WI38 (cell line): ENCODE data around the gene SCN9A.
"Not testable (repeated sequence)": the region's sequence is repeated elsewhere in the genome, so short reads cannot be mapped to it uniquely, and the experiment has no call there.

Experiments
- H3K4me3 ChIP-seq: 2 replicates; pipeline ENCODE4 v1.5.1; 2011; ENCODE audit warnings: low read depth, mild to moderate bottlenecking, control low read depth, low read length
- TF ChIP-seq, protein P1 (sequence below): IDR thresholded peaks from 2 replicates; pipeline ENCODE4 v1.5.1; 2012; ENCODE audit warnings: low read depth, mild to moderate bottlenecking, control low read depth, low read length

Gene SCN9A

DNA sequence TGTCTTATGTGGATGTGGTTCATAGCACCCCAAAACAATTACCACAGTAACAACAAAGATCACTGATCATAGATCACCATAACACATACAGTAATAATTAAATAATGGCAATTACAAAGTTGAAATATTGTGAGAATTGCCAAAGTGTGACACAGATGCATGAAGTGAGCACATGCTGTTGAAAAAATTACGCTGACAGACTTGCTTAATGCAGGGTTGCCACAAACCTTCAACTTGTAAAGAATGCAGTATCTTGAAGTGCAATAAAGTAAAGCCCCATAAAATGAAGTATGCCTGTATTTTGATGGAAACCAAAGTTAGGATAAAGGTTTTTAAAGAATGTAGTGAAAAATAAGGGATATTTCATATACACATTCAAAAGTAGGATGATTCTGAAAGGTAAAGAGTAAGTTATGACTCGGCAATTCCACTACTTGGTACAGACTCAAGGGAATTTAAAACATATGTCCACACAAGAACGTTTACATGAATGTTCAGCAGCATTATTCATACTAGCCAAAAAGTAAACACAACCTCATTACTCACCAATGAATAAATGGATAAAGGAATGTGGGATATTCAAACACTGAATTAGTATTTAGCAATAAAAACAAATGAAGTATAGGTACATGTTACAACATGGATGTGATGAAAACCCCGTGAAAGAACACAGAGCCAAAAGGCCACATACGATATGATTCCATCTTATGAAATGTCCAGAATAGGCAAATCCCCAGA is 61.6 kb downstream of the SCN9A start:
- TF ChIP-seq, protein P1, sequence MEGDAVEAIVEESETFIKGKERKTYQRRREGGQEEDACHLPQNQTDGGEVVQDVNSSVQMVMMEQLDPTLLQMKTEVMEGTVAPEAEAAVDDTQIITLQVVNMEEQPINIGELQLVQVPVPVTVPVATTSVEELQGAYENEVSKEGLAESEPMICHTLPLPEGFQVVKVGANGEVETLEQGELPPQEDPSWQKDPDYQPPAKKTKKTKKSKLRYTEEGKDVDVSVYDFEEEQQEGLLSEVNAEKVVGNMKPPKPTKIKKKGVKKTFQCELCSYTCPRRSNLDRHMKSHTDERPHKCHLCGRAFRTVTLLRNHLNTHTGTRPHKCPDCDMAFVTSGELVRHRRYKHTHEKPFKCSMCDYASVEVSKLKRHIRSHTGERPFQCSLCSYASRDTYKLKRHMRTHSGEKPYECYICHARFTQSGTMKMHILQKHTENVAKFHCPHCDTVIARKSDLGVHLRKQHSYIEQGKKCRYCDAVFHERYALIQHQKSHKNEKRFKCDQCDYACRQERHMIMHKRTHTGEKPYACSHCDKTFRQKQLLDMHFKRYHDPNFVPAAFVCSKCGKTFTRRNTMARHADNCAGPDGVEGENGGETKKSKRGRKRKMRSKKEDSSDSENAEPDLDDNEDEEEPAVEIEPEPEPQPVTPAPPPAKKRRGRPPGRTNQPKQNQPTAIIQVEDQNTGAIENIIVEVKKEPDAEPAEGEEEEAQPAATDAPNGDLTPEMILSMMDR, result no peak
- H3K4me3 ChIP-seq, result no peak overlapping the region

DNA sequence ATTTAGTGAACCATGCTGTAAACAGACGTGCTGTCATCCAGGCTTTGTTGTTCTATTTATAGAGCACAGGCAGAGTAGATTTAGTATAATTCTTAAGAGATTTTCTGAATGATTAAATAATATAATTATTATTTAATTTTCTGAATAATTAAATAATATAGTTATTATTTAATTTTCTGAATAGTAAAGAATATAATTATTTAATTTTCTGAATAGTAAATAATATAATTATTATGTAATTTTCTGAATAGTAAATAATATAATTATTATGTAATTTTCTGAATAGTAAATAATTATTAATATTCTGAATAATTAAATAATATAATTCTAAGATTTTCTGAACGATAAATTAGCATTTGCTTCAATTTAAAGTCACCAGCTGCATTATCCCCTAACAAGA is 62.9 kb downstream of the SCN9A start:
- H3K4me3 ChIP-seq, result not testable (repeated sequence)

DNA sequence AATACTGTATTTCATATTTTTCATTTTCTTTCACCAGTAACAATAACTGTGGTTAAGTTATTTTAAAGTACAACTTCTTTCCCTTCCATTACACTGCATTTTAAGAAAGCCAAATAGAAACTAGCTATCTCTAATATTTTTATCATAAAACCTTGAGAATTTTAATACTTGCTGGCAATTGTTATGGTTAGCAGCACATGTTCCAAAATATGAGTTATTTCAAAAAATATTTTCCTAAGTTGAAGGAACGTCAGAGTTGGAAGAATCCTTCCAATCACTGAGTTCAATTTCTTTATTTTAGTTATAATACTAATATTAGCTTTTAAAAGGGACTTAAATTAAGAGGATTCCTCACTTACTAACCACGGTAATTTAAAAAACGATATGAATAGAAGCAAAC is 68.4 kb downstream of the SCN9A start:
- H3K4me3 ChIP-seq, result no peak overlapping the region
- TF ChIP-seq, protein P1, result no peak

DNA sequence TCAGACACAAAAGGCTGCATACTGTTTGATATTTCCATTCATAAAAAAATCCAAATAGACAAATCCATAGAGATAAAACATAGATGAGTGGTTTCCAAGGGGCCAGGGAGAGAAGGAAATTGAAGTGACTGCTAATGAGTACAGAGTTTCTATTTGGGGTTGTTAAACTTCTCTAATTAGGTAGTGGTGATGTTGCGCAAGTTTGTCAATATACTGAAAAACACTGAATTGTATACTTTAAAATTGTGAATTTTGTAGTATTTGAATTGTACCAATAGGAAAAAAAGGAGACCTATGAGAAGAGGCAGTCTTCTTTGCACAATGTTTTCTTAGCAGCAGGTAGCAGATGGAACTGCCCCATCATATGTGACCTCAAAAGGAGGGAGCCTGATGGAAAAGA is 71.1 kb downstream of the SCN9A start:
- TF ChIP-seq, protein P1, result no peak
- no peak overlapping the region for H3K4me3 ChIP-seq

GRCh38 chr2:166302036-166302435 is 73.7 kb downstream of the SCN9A start:
- no peak overlapping the region for H3K4me3 ChIP-seq
- TF ChIP-seq, protein P1, result no peak

DNA sequence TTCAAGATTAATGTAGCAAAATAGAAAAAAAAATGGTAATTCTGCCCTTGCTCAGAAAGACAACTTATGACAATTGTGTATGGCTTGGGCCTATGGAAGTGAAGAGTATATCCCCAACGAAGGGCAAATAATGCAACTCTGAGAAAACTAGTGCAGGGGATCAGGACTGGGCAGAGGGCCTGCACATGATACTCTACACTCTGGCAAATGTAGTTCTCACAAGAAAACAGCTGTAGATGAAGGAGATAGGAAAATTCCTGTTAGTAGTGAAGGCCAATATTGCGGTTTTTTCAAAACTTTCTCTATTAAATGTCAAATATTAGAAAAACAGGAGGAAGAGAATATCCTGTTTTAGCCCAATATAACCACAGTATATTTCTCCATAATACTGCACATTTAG is 77.8 kb downstream of the SCN9A start:
- TF ChIP-seq, protein P1, result no peak
- H3K4me3 ChIP-seq, result no peak overlapping the region

DNA sequence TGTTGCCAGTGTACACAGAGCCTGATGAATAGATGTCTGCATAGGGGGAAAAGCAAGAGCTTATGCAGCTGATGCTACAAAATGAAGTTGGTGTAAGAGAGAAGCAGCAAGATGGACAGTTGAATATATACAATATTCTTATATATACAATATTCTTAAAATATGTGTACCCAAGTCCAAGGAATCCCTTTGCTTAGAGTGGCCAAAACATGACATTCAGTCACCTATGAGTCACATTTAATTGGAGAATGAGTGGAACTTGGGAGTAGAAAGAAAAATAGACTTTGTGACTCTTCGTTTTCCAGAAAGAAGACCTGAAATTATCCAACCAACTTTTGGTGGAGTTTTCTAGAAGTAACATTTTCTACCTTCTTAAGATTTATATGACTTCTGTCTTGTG is 81.8 kb downstream of the SCN9A start:
- TF ChIP-seq, protein P1, result no peak
- no peak overlapping the region for H3K4me3 ChIP-seq

GRCh38 chr2:166285215-166285614 is 90.5 kb downstream of the SCN9A start:
- TF ChIP-seq, protein P1, result no peak
- no peak overlapping the region for H3K4me3 ChIP-seq
